Endothelial cell of umbilical vein (primary cell): Measurements from ENCODE around the gene CDC45. TPM values are rescaled to one million over a fixed set of nuclear protein-coding genes. Genes with fewer than 3 reads are reported as not detected.

Experiments used
- BruUV-seq: library from RNA; stranded (reverse); fragments of 400-500 nt; replicated peaks from 2 replicates; lab custom pipeline; 2021; lab: Mats Ljungman, UMichigan
- CTCF ChIA-PET: fragments of 300-600, 350-600 bp; sonication (Branson Sonifier 250); formaldehyde crosslinking; loops from one replicate; lab custom pipeline; 2021; ENCODE audit warnings: antibody characterized with exemption, inconsistent platforms; lab: Charles Lee
- POLR2A ChIA-PET: fragments of 300-600, 350-600 bp; sonication (Branson Sonifier 250); formaldehyde crosslinking; loops from one replicate; lab custom pipeline; 2021; ENCODE audit warnings: antibody characterized with exemption, inconsistent platforms; lab: Charles Lee
- DNase-seq: peaks from one replicate; pipeline ENCODE4 v3.0.0-alpha.2; 2011; ENCODE audit warnings: low read depth, low spot score
- FAIRE-seq: peaks from 2 replicates; lab custom pipeline; 2011; peaks lifted over from hg19 to GRCh38; lab: Jason Lieb, UNC
- H2AFZ ChIP-seq: 2 replicates; pipeline ENCODE4 v1.6.0; 2012; ENCODE audit warnings: low read depth, low read length, control low read depth, inconsistent platforms
- H3K27ac ChIP-seq: 2 replicates; pipeline ENCODE4 v1.5.1; 2011; ENCODE audit warnings: low read depth, mild to moderate bottlenecking, control low read depth, low read length, moderate library complexity; ENCODE audit not compliant: insufficient read depth
- H3K27me3 ChIP-seq, 2 experiments: 2 replicates each; pipeline versions ENCODE4 v1.6.0 to v1.6.1; 2011; ENCODE audit warnings: low read length in 2 of 2, mixed read lengths in 1 of 2; ENCODE audit not compliant: control insufficient read depth in 2 of 2, insufficient read depth in 2 of 2
- H3K36me3 ChIP-seq, 2 experiments: 2 replicates in 1 of 2; 3 replicates in 1 of 2; pipeline ENCODE4 v1.5.1; 2011; ENCODE audit warnings: low read length in 2 of 2, mild to moderate bottlenecking in 1 of 2, moderate library complexity in 1 of 2; ENCODE audit not compliant: control insufficient read depth in 2 of 2, insufficient read depth in 2 of 2; ENCODE audit errors: extremely low read depth in 1 of 2
- H3K4me1 ChIP-seq: 3 replicates; pipeline ENCODE4 v1.5.1; 2011; ENCODE audit warnings: mild to moderate bottlenecking, low read length; ENCODE audit not compliant: control insufficient read depth, insufficient read depth; ENCODE audit errors: extremely low read depth
- H3K4me2 ChIP-seq: 2 replicates; pipeline ENCODE4 v1.6.1; 2011; ENCODE audit warnings: low read length, control low read depth, mixed read lengths; ENCODE audit not compliant: insufficient read depth
- H3K4me3 ChIP-seq, 3 experiments: fragments of 200-600 bp in 1 of 3; sonication (generic), shearing (Covaris generic) in 1 of 3; replicated peaks in 1 of 3; 2 replicates each; pipeline ENCODE4 v1.5.1; 2011 to 2016; ENCODE audit warnings: control low read depth in 3 of 3, low read length in 3 of 3, mild to moderate bottlenecking in 2 of 3, inconsistent platforms in 1 of 3, low read depth in 1 of 3, moderate library complexity in 1 of 3; ENCODE audit not compliant: insufficient read depth in 1 of 3
- H3K79me2 ChIP-seq: 2 replicates; pipeline ENCODE4 v1.6.0; 2012; ENCODE audit warnings: low read length, inconsistent platforms; ENCODE audit not compliant: control insufficient read depth, insufficient read depth
- H3K9ac ChIP-seq: replicated peaks from 2 replicates; pipeline ENCODE3; 2011; ENCODE audit warnings: low read length, control low read depth; ENCODE audit not compliant: insufficient read depth; ENCODE audit errors: extremely low read depth
- H3K9me1 ChIP-seq: replicated peaks from 3 replicates; pipeline ENCODE4 v1.6.0; 2011; ENCODE audit warnings: mild to moderate bottlenecking, low read length; ENCODE audit not compliant: control insufficient read depth, insufficient read depth; ENCODE audit errors: extremely low read depth
- H3K9me3 ChIP-seq: replicated peaks from 2 replicates; pipeline ENCODE4 v1.5.1; 2012; ENCODE audit warnings: low read length, inconsistent platforms; ENCODE audit not compliant: control insufficient read depth, insufficient read depth
- H4K20me1 ChIP-seq: replicated peaks from 2 replicates; pipeline ENCODE3; 2011; ENCODE audit warnings: mild to moderate bottlenecking, low read length; ENCODE audit not compliant: control insufficient read depth, insufficient read depth; ENCODE audit errors: extremely low read depth
- CTCF ChIP-seq, 2 donors: IDR thresholded peaks; 1 replicate in 1 of 2; 2 replicates in 1 of 2; pipeline ENCODE4 v1.5.1; 2011; ENCODE audit warnings: low read length in 2 of 2, mild to moderate bottlenecking in 2 of 2, moderate library complexity in 2 of 2, control low read depth in 1 of 2, inconsistent platforms in 1 of 2, low read depth in 1 of 2; ENCODE audit not compliant: insufficient read depth in 1 of 2; ENCODE audit errors: extremely low read depth in 1 of 2
- EZH2 ChIP-seq: IDR thresholded peaks from 2 replicates; pipeline ENCODE4 v1.6.1; 2012; ENCODE audit warnings: borderline replicate concordance, low read depth, mild to moderate bottlenecking, moderate library complexity, low read length, inconsistent platforms; ENCODE audit not compliant: severe bottlenecking
- FOS ChIP-seq: IDR thresholded peaks from 2 replicates; pipeline ENCODE4 v1.6.1; 2011; ENCODE audit warnings: mild to moderate bottlenecking, low read length, moderate library complexity, borderline replicate concordance; ENCODE audit not compliant: insufficient read depth
- GATA2 ChIP-seq: IDR thresholded peaks from 2 replicates; pipeline ENCODE4 v1.7.0; 2011; ENCODE audit warnings: low read depth, mild to moderate bottlenecking, moderate library complexity, mixed read lengths, low read length; ENCODE audit not compliant: insufficient read length, insufficient read depth
- JUN ChIP-seq: IDR thresholded peaks from 2 replicates; pipeline ENCODE4 v1.6.1; 2011; ENCODE audit warnings: borderline replicate concordance, low read depth; ENCODE audit not compliant: insufficient read length, insufficient read depth
- MAX ChIP-seq: IDR thresholded peaks from 2 replicates; pipeline ENCODE4 v1.6.1; 2011; ENCODE audit not compliant: insufficient read depth, insufficient read length
- MYC ChIP-seq: IDR thresholded peaks from one replicate; pipeline ENCODE4 v1.6.1; 2011; ENCODE audit warnings: mild to moderate bottlenecking, low read depth, low read length
- POLR2A ChIP-seq: IDR thresholded peaks from 2 replicates; pipeline ENCODE4 v1.6.1; 2012; ENCODE audit warnings: low read depth, mild to moderate bottlenecking, control low read depth, low read length
- POLR2AphosphoS5 ChIP-seq: IDR thresholded peaks from 2 replicates; pipeline ENCODE4 v1.6.1; 2012; ENCODE audit warnings: low read depth, mild to moderate bottlenecking, control low read depth, low read length, moderate library complexity; ENCODE audit not compliant: insufficient read depth
- dilution Hi-C: fragments of 300-500 bp; cut with MboI; formaldehyde crosslinking; loops from one replicate; pipeline ENCODE4 v1.15.0; 2019; ENCODE audit warnings: low sequenced_read_pairs; ENCODE audit not compliant: extremely low pct_ligation_motif_present
- intact Hi-C: fragments of 100-400 bp; cut with micrococcal nuclease; formaldehyde crosslinking; loops from one replicate; pipeline ENCODE4 v1.10.0; 2022
- polyA plus RNA-seq, 4 experiments: library from polyadenylated mRNA; depleted of rRNA in 3 of 4; stranded (reverse) in 3 of 4; unstranded in 1 of 4; fragments of >200 nt; gene quantifications; 2 replicates each; pipeline versions ENCODE4 v1.2.1 to v1.2.3, GENCODE V29; 2011 to 2012; ENCODE audit warnings: missing spikeins in 1 of 4
- total RNA-seq: library from RNA; stranded (reverse); gene quantifications from 2 replicates; pipeline ENCODE4 v1.2.3, GENCODE V29; 2021

CDC45 gene
- total and polyA plus RNA-seq, 2 donors (not counting 3 experiments of a cell fraction or from before 2014, with no cell fraction given), result 36.6 to 40.6 TPM

GRCh38 chr22:19537941-19538488, 58.3 kb downstream of the CDC45 start:
- peak overlapping the region; percentile 1 for H3K4me2 ChIP-seq
- no peak overlapping the region for H3K4me3 ChIP-seq
- H3K27me3 ChIP-seq, result no peaks in the 10 kb centered on the region
- peak overlapping the region; percentile 41 for H2AFZ ChIP-seq
- dilution Hi-C loops (no loop called here), intact Hi-C loops (no loop called here)
- CTCF ChIA-PET, result interaction anchor here (1.6 kb wide), 1 partner anchor 17 kb away, joined by 4 read pairs; no protein-coding TSS in a partner anchor
- H3K79me2 ChIP-seq, result no peaks in the 10 kb centered on the region
- DNase-seq, result no peak
- no peaks in the 10 kb centered on the region for H3K36me3 ChIP-seq
- H3K9me1 ChIP-seq, result no peaks in the 10 kb centered on the region
- no peak for TF ChIP-seq POLR2A
- TF ChIP-seq FOS, result no peak
- TF ChIP-seq CTCF (IDR thresholded peaks at IDR 0.05; ENCODE audit: extremely low read depth in 1 of 2, insufficient read depth in 1 of 2, low read depth in 1 of 2, low read length in 2 of 2), result no peak
- no peak for TF ChIP-seq GATA2
- FAIRE-seq, result no peak
- POLR2A ChIA-PET, result no interaction called here
- H4K20me1 ChIP-seq, result no peaks in the 10 kb centered on the region
- peaks cover 31% of the 10 kb centered on the region for H3K4me1 ChIP-seq
- no peak overlapping the region for H3K27ac ChIP-seq
- H3K9ac ChIP-seq, result no peak overlapping the region
- H3K9me3 ChIP-seq, result no peaks in the 10 kb centered on the region
- no TSS peak for BruUV-seq

GRCh38 chr22:19540394-19540793, 60.7 kb downstream of the CDC45 start:
- DNase-seq (no peak), FAIRE-seq (no peak)
- Histone ChIP-seq H3K9me3 (no peaks in the 10 kb centered on the region), H3K4me1 (peaks cover 11% of the 10 kb centered on the region), H3K4me3 (no peak overlapping the region), H3K9me1 (no peaks in the 10 kb centered on the region), H3K27me3 (no peaks in the 10 kb centered on the region), H2AFZ (no peak overlapping the region), H3K9ac (no peak overlapping the region), H4K20me1 (no peaks in the 10 kb centered on the region), H3K27ac (no peak overlapping the region), H3K4me2 (no peak overlapping the region), H3K36me3 (no peaks in the 10 kb centered on the region), H3K79me2 (no peaks in the 10 kb centered on the region)
- POLR2A ChIA-PET, result no interaction called here
- dilution Hi-C loops, result no loop called here
- BruUV-seq, result no TSS peak
- CTCF ChIA-PET, result interaction anchor here (0.6 to 1.5 kb wide), 3 partner anchors 14 to 20 kb away, joined by 3 to 5 read pairs (median 3); no protein-coding TSS in a partner anchor
- TF ChIP-seq EZH2 (no peak), JUN (no peak), CTCF (IDR thresholded peaks at IDR 0.05; ENCODE audit: extremely low read depth in 1 of 2, insufficient read depth in 1 of 2, low read depth in 1 of 2, low read length in 2 of 2) (no peak), FOS (no peak), MYC (no peak), POLR2A (no peak), POLR2AphosphoS5 (no peak), MAX (no peak)
- intact Hi-C loops, result no loop called here
